Astrocyte of the cerebellum (primary cell): Measurements from ENCODE around the gene PPP6R3.
"Not testable (repeated sequence)": the region's sequence is repeated elsewhere in the genome, so short reads cannot be mapped to it uniquely, and the experiment has no call there.

Source experiments
- DNase-seq: peaks from one replicate; pipeline ENCODE4 v3.0.0-alpha.2; 2011; ENCODE audit warnings: low read depth
- H3K4me3 ChIP-seq: 2 replicates; pipeline ENCODE4 v1.5.1; 2011; ENCODE audit warnings: mild to moderate bottlenecking, low read depth, low read length, moderate library complexity
- in situ Hi-C: cut with HindIII; loops from 2 replicates; pipeline ENCODE4 v1.10.0; 2017; ENCODE audit warnings: low sequenced_read_pairs
- TF ChIP-seq, protein P1 (sequence below): IDR thresholded peaks from 2 replicates; pipeline ENCODE4 v1.5.1; 2012; ENCODE audit warnings: low read length, low read depth, moderate library complexity, mild to moderate bottlenecking; ENCODE audit errors: missing control alignments

The PPP6R3 gene

DNA sequence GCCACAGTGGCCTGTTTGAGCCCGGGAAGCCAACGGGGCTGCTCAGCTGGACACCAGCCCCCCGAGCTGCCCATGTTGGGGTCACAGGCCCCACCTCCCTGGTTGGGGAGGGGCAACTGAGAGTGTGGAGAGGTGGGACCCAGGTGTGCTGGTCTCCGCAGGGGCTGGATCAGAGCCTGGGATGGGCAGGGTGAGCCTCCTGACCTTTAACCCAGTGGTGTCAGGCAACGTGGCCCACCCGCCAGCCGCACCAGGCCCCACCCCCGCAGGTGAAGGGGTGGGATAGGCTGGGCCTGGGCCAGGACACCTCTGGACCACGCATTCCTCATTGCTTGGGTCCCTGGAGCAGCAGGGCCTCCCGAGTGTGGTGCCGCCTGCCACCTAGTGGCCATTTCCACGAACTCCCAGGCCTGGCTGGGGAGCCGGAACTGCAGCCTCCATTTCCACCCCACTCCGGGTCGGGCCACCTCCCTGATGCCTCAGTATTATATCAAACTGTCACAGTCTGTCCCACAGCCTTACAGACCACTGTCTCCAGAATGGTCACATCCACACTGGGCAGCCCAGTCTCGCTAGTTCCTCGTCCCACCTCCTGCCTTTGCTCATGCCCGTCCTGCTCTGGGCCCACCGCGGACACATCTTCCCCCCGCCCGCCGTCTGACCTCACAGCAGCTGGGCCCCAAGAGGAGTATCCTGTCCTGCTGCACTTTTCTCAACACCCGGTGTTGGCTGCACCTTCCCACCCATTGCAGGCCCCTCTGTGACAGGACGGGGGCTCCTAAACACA is 13.3 kb upstream of the PPP6R3 start:
- in situ Hi-C loops: no loop called here
- TF ChIP-seq, protein P1, sequence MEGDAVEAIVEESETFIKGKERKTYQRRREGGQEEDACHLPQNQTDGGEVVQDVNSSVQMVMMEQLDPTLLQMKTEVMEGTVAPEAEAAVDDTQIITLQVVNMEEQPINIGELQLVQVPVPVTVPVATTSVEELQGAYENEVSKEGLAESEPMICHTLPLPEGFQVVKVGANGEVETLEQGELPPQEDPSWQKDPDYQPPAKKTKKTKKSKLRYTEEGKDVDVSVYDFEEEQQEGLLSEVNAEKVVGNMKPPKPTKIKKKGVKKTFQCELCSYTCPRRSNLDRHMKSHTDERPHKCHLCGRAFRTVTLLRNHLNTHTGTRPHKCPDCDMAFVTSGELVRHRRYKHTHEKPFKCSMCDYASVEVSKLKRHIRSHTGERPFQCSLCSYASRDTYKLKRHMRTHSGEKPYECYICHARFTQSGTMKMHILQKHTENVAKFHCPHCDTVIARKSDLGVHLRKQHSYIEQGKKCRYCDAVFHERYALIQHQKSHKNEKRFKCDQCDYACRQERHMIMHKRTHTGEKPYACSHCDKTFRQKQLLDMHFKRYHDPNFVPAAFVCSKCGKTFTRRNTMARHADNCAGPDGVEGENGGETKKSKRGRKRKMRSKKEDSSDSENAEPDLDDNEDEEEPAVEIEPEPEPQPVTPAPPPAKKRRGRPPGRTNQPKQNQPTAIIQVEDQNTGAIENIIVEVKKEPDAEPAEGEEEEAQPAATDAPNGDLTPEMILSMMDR: peak; percentile 89
- peak; percentile 26 for DNase-seq
- no peak overlapping the region for H3K4me3 ChIP-seq

DNA sequence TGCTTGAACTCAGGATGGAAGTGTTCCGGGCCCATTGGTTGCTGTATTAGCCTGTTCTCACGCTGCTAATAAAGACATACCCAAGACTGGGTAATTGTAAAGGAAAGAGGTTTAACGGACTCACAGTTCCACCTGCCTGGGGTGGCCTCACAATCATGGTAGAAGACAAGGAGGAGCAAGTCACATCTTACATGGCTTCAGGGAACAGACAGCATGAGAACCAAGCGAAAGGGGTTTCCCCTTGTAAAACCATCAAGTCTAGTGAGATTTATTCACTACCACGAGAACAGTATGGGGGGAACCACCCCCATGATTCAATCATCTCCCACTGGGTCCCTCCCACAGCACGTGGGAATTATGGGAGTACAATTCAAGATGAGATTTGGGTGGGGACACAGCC is 12.6 kb upstream of the PPP6R3 start:
- in situ Hi-C loops, H3K4me3 ChIP-seq, DNase-seq: not testable (repeated sequence)

DNA sequence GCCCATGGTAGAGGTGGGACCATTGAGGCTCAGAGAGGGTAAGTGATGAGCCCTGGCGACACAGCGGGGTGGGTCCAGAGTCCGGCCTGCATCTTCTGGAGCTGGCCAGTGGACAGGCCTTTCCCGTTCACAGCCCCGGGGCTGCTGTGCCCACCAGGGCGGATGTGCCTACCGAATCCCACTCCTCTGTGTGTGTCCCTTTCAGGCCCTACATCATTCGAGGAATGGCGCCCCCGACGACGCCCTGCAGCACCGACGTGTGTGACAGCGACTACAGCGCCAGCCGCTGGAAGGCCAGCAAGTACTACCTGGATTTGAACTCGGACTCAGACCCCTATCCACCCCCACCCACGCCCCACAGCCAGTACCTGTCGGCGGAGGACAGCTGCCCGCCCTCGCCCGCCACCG is 11.9 kb upstream of the PPP6R3 start:
- no peak overlapping the region for H3K4me3 ChIP-seq
- in situ Hi-C loops: no loop called here
- no peak for DNase-seq
- TF ChIP-seq, protein P1: no peak

DNA sequence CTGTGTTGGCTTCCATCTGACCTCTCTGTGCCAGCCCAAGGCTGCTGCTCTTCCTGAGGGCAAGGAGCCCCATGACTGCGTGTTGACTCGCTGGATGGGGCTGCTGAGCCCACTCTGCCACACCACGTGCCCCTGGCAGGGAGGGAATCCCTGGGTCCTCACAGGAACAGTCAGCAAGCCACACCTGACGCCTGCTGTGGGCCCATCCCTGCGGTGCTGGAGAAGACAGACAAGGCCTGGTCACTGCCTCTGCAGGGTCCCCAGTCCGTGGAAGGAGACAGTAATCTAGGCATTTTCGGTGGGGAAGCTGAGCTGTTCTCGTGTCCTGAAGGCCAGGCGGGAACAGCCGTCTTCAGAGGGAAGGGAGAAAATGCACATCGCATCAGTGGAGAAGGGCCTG is 10.6 kb upstream of the PPP6R3 start:
- TF ChIP-seq, protein P1: no peak
- DNase-seq: no peak
- in situ Hi-C loops: no loop called here
- H3K4me3 ChIP-seq: no peak overlapping the region

DNA sequence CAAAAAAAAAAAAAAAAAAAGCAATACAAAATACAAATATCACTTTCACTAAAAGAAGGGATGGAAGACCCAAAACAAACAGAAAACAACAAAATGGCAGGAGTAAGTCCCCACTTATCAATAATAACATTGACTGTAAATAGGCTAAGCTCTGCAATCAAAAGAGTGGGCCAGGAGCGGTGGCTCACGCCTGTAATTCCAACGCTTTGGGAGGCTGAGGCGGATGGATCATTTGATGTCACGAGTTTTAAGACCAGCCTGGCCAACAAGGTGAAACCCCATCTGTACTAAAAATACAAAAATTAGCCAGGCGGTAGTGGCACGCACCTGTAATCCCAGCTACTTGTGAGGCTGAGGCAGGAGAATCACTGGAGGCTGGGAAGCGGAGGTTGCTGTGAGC is 9.8 kb upstream of the PPP6R3 start:
- in situ Hi-C loops: no loop called here
- no peak overlapping the region for H3K4me3 ChIP-seq
- TF ChIP-seq, protein P1: no peak
- DNase-seq: no peak

DNA sequence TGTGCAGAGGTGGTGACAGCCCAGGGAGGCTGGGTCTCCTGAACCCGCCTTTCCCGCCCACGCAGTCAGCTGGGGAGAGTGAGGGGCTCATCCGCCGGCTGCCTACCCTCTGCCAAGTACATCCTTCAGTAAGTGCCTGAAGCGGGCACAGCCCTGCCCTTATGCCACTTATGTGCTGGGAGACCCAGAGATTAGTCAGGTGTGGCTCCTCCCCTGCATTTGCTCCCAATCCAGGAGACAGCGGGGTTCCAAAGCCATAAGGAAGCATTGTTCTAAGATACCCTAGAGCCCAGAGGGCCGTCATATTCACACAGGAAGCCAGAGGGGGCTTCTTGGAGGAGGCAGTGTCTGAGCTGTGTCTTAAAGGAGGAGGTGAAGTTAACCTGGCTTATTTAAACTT is 5.8 kb upstream of the PPP6R3 start:
- TF ChIP-seq, protein P1: no peak
- in situ Hi-C loops: no loop called here
- no peak for DNase-seq
- H3K4me3 ChIP-seq: no peak overlapping the region

DNA sequence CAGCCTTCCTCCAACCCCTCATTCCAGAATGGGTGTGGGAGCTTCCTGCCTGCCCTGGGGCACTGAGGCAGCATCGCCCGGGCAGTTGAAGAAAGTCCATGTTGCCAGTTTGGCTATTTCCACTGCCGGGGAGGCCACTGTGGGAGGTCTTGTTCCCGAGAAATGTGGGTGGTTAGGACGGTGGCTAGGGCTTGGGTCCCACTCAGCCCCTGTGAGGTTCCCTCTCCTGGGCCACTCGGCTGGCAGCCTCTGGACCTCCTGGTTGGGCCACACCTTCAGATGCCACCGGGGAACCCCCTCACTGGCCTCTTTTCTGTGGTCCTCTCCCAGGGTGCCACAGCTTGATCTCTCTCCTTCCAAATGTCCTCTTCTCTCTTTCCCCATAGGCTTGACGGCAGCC is 5.1 kb upstream of the PPP6R3 start:
- TF ChIP-seq, protein P1: no peak
- DNase-seq: no peak
- in situ Hi-C loops: no loop called here
- H3K4me3 ChIP-seq: no peak overlapping the region
